Stimulated activated CD4-positive, alpha-beta T cell treated with anti-CD3 and anti-CD28 coated beads, TNF-alpha, amount 100 ng/mL, for 24 hours (primary cell): Measurements from ENCODE around the gene WDR90.
A peak's percentile ranks its signal among the peaks of the same experiment; 100 is the strongest.

Experiments
- DNase-seq, 3 experiments: peaks; one replicate each; pipeline ENCODE4 v3.0.0-alpha.2; 2020; ENCODE audit warnings: low read depth in 3 of 3

Gene WDR90

DNA sequence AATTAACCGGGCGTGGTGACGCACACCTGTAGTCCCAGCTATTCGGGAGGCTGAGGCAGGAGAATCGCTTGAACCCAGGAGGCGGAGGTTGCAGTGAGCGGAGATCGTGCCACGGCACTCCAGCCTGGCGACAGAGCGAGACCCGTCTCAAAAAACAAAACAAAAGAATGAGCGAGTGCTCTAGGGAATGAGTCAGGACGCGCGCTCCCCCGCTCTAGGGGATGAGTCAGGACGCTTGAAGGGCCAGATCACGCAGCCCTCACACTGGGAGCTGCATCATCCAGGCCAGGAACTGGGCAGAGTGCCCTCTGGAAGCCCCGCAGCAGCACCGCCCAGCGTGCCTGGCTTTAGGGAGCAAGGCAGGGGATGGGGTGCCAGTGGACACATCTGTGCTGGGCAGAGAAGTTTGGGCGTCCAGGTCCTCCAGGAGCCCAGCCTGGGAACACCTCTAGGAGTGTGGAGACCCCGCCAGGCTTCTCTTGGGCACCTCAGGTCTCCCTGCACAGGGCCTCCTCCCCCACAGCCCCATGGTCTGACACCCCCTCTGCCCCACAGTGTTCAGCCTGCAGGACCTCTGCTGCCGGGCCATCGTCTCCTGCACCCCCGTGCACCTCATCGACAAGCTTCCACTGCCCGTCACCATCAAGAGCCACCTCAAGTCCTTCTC, 22.2 kb upstream of the WDR90 start:
- no peak for DNase-seq

DNA sequence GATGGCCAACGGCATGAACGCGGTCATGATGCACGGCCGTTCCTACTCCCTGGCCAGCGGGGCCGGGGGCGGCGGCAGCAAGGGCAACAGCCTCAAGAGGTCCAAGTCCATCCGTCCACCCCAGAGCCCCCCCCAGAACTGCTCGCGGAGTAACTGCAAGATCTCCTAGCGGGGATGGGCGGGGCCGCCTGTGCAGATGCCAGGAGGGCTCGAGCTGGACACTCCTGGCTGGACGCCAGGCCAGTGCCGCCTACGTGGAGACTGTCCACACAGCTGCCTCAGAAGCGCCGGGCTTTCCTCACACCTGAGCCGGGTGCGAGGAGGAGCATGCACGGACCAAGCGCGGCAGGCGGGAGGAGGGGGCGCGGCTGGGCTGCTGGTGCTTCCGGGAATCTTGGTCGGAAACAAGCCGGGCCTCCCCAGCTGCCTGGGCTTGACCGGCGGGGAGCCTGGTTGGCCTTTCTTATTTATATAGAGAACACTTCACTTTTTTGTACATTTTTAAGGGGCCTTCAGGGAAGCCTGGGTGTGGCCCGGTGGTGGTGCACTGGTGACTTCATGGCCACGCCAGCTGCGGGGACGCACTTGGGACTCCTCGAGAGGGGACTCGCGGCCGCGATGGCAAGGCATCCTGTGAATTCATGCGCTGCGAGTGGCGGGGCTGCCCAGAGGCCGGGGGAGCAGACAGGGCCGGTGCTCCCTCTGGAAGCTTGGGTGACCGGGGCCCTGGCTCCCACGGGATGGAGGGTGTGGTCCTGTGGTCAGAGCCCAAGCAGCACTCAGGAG, 21.5 kb upstream of the WDR90 start:
- DNase-seq: no peak

DNA sequence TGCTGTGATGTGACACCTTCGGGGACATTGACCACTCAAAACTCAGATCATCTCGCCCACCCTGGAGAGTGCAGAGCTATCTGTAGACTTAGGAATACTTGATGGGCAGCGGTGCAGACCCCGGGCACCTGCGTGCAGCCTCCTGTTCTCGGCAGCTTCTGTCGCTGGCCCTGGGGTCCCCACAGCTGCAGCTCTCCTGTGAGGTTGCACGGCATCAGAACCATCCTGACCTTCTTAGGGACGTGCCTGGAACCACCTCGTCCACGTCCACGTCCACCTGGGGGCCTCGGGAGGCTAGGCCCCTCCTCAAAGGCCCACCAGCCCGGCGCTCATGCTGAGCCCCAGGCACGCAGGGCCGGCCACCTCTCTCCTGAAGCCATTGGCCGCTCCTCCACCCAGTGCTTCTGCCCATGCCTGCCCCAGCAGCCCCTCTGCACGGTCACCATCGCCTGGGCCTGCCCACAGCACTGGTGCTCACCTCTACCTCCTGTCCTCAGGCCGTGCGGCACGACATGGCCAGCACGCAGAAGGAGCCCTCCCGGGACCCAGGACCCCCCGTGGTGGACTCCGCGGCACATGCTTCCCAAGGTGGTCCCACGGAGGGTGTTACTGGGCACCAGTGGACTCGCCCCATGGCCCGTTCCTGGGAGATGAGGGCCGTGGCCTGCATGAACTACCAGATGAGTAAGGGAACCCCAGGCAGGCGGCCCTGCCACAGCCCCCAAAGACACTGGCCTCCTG, 20.7 kb upstream of the WDR90 start:
- DNase-seq: no peak

DNA sequence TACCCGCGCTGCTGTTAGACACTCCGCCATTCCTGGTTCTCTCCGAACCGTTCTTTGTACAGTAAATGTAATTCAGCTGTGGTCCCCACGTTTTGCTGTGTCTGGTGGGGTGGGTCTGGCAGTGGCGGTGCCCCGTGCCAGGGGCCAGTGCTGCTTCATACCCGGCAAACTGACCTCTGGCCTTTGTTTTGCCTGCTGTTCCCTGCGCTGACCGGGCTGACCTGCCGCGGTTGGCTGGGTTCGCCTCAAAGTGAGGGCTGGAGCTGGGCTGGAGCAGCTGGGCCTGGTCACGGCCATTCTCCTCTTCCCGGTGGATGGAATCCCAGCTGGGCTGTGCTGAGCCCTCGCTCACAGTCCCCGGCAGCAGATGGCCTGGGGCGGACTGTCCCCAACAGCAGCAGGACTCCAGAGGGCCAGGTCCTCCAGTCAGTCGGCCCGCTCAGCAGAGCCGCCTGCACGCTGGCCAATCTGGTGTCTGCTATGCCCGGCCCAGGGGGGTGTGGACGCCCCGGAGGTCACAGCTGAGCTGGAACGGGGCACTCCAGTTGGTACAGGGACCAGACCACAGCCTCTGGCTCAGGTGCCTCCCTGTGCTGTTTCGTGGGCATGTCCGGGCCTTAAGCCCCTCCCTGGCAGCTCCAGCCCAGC, 19.9 kb upstream of the WDR90 start:
- DNase-seq: no peak

DNA sequence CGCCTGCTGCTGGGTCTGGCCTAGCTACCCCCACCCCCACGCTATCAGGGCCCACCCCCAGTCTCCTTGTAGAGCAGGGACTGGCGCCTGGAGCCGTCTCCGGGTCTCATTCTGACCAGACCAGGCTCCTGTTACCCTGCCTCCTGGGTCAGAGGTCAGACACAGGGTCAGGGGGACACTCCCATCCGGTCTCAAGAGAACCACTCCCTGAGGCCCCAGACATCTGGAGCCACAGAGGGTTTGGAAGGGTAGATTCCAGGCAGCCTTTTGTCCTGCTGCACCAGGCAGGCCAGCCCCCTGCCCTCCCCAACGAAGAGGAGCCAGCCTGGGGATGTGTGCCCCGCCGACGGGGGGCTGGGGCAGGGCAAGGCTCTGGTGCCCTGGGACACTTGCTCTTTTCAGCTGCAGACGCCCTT, 19.3 kb upstream of the WDR90 start:
- no peak for DNase-seq

DNA sequence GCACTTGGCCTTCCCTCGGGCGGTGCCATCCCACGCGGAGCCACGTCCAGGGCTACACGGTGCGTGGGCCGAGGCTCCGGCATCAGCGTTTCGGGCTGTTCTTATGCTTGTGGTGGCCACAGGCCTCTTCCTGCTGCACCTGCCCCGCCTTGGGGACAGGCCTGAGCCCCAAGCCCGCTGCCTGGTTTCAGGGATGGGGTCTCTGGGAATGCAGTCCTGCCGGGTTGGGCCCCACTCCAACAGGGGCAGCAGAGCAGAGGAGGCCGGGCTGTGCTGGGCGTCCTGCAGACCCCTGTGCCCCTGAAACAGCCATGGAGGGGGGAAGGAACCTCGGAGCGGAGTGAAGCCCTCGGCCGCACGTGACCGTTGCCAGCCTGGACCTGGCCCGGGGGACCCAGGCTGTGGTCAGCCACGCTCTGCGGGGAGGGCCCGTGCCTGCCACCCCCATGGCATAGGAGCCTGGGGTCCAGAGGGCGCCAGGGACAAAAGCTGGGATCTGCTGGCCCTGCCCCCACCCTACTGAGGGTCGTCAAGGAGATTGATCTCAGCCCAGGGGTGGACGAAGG, 18.8 kb upstream of the WDR90 start:
- DNase-seq: no peak

DNA sequence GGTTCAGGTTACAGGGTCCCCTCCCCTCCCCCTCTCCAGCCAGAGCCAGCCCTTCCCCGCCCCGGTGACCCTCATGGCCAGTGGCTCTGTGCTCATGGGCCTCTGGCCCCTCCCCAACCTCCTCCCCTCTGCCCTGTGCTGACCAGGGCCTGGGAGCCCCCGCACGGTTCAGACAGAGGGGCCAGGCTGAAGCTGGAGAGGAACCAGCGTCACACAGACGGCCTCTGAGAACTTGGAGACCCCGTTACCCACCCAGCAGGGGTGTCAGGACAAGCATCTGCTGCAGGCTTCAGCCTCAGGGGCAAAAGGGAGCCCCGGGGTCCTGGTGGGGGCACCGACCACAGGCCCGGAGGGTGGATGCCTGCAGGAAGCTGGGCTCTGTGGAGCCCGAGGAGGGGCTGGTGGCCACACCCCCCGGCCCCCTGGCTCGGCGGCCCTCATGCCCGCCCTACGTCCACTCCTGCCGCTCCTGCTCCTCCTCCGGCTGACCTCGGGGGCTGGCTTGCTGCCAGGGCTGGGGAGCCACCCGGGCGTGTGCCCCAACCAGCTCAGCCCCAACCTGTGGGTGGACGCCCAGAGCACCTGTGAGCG, 18.3 kb upstream of the WDR90 start, which contains the start of gene WFIKKN1:
Gene WFIKKN1, plus strand, starts transcription at position 171 of the 591 bp plus-strand sequence. Its CDS starts 269 bp downstream, at position 440.
- no peak for DNase-seq

DNA sequence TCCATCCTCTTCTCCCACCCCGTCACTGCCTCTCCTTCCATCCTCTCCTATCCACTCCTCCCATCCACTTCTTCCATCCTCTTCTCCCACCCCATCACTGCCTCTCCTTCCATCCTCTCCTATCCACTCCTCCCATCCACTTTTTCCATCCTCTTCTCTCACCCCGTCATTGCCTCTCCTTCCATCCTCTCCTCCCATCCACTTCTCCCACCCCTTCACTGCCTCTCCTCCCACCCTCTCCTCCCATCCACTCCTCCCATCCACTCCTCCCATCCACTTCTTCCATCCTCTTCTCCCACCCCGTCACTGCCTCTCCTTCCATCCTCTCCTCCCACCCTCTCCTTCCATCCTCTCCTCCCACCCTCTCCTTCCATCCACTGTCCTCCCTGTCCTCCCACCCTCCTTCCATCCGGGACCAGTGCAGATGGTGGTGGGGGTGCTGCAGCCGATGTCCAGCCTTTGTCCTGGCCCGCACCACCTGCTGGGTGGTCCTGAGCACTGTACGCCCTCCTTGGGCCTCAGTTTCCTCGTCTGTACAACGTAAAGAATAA, 17.3 kb upstream of the WDR90 start:
- no peak for DNase-seq

DNA sequence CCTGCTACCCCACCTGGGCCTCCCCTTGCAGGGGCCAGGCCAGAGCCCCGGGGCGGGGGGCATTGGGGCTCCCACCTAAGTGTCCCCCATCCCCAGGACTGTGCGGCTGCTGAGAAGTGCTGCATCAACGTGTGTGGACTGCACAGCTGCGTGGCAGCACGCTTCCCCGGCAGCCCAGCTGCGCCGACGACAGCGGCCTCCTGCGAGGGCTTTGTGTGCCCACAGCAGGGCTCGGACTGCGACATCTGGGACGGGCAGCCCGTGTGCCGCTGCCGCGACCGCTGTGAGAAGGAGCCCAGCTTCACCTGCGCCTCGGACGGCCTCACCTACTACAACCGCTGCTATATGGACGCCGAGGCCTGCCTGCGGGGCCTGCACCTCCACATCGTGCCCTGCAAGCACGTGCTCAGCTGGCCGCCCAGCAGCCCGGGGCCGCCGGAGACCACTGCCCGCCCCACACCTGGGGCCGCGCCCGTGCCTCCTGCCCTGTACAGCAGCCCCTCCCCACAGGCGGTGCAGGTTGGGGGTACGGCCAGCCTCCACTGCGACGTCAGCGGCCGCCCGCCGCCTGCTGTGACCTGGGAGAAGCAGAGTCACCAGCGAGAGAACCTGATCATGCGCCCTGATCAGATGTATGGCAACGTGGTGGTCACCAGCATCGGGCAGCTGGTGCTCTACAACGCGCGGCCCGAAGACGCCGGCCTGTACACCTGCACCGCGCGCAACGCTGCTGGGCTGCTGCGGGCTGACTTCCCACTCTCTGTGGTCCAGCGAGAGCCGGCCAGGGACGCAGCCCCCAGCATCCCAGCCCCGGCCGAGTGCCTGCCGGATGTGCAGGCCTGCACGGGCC, 16.5 kb upstream of the WDR90 start:
- DNase-seq: no peak

DNA sequence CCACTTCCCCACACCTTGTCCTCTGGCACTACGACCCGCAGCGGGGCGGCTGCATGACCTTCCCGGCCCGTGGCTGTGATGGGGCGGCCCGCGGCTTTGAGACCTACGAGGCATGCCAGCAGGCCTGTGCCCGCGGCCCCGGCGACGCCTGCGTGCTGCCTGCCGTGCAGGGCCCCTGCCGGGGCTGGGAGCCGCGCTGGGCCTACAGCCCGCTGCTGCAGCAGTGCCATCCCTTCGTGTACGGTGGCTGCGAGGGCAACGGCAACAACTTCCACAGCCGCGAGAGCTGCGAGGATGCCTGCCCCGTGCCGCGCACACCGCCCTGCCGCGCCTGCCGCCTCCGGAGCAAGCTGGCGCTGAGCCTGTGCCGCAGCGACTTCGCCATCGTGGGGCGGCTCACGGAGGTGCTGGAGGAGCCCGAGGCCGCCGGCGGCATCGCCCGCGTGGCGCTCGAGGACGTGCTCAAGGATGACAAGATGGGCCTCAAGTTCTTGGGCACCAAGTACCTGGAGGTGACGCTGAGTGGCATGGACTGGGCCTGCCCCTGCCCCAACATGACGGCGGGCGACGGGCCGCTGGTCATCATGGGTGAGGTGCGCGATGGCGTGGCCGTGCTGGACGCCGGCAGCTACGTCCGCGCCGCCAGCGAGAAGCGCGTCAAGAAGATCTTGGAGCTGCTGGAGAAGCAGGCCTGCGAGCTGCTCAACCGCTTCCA, 15.7 kb upstream of the WDR90 start:
- no peak for DNase-seq

DNA sequence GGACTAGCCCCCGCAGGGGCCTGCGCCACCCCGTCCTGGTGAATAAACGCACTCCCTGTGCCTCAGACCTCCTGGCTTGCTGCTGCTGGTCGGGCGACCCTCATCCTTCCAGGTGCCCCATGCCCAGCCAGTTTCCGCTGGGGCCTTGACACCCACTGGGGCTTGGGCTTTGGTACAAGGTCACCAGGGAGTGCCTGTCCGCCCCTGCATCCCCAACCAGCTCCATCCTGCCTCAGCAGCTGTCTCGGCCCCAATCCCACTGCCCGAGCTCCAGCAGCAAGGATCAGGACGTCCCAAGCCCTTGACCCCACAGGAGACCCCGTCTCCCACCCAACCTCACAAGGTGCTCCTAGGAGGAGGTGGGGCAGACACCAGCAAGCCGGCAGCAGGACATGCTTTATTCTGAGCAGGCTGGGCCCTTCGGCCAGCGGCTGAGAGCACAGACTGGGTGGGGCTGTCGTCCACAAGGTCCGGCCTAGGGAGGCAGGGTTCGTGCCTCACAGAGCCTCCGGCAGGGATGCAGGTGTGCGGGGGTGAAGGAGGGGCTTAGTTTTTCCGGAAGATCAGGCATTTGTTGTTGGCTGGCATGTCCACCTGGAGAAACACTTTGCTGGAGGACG, 15.0 kb upstream of the WDR90 start:
- DNase-seq: no peak

DNA sequence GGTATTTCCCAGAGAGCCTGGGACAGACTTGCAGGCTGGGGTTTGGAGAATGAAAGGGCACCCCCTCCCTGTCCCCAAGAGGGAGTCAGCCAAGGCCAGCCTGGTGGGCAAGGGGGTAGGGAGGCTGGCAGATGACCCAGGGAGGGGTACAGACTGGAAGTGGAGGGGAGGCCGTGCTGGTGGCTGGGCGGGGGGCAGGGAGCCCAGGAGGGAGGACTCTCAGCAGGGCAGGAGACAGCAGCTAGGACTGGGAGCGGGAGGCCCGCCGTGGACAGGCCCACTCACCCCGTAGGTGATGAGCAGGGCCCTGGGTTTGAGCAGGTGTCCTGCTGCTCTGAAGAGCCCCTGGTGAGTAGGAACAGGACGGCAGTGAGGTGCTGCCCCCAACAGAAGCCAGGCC, 14.2 kb upstream of the WDR90 start:
- DNase-seq: no peak

DNA sequence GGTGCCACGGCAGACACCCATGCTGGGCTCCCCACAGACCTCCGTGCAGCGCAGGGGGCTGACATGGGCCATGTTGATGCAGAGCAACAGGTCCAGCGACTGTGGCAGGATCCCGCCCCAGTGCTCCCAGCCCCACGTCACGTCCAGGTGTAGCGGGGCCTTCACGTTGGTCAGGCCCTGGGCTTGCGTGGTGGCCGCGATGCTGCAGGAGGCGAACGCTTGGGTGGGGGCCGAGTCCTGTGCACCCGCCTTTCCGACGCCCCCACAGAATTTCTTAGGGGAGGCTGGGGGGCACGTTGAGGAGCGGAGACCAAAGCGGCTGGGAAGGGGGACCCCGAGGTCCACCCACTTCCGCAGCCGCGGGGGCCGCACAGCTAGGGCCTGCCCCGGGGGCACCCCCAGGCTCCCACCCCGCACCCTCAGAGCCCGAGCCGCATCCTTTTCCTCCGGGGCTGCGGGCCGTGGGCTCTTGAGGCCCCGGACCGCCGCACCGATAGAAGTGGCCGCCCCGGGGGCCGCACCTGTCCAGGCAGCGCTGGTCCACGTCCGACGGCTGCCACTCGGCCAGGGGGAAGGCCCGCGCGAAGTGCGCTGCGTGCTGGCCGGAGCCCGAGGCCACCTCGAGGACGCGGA, 13.5 kb upstream of the WDR90 start:
- DNase-seq: no peak

DNA sequence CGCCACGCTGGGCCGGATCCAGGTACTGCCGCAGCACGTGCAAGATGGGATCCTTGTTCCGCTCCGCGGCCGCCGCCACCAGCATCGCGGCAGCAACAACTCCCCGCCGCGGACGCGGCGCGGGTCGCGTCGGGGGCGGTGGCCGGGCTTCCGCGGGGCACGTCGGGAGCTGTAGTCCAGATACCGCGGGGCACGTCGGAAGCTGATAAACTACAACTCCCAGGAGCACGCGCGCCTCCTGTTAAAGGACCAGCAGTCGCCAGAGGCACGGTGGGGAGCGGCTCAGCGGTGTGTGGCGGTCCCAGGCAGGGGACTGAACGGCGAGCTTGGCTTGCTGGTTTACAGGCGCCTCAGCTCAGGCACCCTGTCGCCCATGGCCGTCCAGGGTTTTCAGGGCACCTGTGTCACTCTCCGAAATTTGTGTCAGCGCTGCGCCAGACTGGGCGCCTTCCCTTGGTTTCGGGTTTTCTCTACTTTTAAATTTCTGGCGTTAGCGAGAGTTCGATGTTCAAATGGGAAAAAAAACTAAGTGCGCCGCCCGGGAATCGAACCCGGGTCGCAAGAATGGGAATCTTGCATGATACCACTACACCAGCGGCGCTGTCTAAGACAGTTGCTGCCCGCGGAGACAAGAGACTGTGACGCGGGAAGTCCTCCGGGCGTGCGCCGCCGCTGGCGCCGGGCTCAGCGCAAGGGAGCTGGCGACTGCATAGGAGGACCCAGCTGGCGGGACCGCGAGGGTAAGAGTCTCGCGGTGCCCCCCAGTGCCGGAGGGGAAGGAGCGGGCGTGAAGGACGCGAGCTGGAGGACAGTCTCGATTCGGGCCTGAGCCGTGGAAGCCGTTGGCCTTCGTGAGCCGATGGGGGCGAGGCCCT, 12.7 kb upstream of the WDR90 start, which contains the start of gene METTL26:
Gene METTL26, minus strand, starts transcription at position 100 of the 875 bp plus-strand sequence. Its CDS starts 15 bp downstream, at position 85.
- DNase-seq: peak; percentile 83 to 91 (median 89)

DNA sequence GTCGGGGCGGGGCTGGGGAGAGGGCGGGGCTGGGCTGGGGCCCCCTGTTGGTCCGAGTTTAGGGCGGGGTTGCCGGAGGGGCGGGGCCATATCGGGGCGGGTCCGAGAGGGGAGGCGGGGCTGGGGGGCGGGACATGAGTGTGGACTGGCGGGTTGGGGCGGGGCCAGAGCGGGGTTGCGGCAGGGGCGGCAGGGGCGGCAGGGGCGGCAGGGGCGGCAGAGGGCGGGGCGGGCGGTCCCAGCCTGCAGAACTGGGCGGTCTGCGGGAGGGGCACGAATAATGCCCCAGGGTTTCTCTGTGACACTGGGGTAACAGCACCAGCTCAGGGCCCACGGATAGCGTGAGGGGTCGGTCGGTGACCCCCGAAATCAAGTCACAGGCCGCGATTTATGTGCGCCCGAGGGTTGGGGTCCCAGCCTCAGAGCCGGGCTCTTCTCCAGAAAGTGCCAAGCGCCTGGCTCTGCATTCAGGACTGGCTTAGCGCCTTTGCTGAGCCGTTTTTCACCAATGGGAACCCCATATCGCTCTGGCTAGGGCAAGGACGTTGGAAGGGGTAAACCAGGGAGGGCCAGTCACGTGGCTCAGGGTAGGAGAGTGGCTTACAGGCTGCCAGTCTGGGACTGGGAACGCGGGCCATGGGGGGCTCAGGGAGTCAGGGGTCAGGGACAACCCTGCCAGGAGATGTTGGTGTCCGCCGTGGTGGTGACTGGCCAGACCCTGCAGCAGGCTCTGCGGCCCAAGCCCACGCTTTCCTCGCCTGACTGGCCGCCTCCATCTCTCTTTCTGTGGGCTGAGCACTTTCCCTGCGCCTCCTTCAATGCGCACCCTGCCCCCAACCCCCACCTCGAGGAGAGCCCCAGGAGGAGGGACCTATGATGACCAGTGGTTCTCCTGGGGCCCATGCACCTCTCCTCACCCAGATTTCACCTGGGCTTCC, 11.8 kb upstream of the WDR90 start:
- DNase-seq: peak; percentile 79 to 89 (median 80)

DNA sequence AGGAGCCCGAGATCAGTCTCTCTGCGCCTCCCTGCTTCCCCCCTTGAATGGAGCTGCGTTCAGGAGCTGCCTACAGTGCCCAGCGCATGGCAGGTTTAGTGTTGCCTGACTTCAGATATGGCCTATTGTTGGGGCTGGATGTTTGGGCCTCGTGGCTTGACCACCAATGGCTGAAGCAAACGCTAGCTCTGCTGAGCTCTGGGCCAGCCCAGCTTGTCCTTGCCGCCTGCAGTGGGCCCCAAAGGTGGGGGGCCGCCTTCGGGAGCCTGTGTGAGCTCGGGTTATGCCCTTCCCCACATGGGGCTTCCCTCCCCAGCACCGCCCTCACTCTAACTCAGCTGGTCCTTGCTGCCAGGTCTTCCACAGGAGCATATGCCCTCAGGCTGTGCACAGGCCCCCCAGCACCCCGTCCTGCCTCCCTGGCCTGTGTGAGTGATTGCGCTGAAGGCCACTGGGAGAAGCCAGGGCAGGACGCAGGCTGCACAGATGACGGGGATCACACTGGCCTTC, 11.1 kb upstream of the WDR90 start:
- no peak for DNase-seq
